HG02870 (cell line): Measurements from ENCODE around the gene PAX2.

Source experiments
- ATAC-seq: cut with Tn5 transposase; IDR thresholded peaks from one replicate; pipeline ENCODE4 v1.9.1; 2021; ENCODE audit warnings: mild to moderate bottlenecking, moderate library complexity; ENCODE audit not compliant: unreplicated experiment

The PAX2 gene

GRCh38 chr10:100782461-100783244 is 37.3 kb downstream of the PAX2 start:
- no peak for ATAC-seq

- no peak for ATAC-seq
These were observed 38.7 kb downstream of the PAX2 start for GRCh38 chr10:100784126-100784525.

- ATAC-seq = no peak
These were observed 41.2 kb downstream of the PAX2 start for GRCh38 chr10:100786591-100786990.

- ATAC-seq = no peak
These were observed 42.9 kb downstream of the PAX2 start for GRCh38 chr10:100788002-100788903.

GRCh38 chr10:100790761-100791208 is 45.4 kb downstream of the PAX2 start:
- ATAC-seq = no peak

- ATAC-seq = no peak
These were observed 46.1 kb downstream of the PAX2 start for GRCh38 chr10:100791369-100792058.

GRCh38 chr10:100792574-100792973 is 47.2 kb downstream of the PAX2 start:
- ATAC-seq = no peak

- no peak for ATAC-seq
These were observed 47.7 kb downstream of the PAX2 start for GRCh38 chr10:100793055-100793454.

GRCh38 chr10:100799881-100800280 is 54.5 kb downstream of the PAX2 start:
- ATAC-seq = no peak

GRCh38 chr10:100800931-100801330 is 55.5 kb downstream of the PAX2 start:
- ATAC-seq = no peak

- ATAC-seq = no peak
These were observed 56.8 kb downstream of the PAX2 start for GRCh38 chr10:100802196-100802595.

GRCh38 chr10:100802607-100803006 is 57.2 kb downstream of the PAX2 start:
- no peak for ATAC-seq

- ATAC-seq = no peak
These were observed 58.1 kb downstream of the PAX2 start for GRCh38 chr10:100803492-100803891.

GRCh38 chr10:100803908-100804307 is 58.5 kb downstream of the PAX2 start:
- no peak for ATAC-seq

GRCh38 chr10:100805543-100806355 is 60.4 kb downstream of the PAX2 start:
- no peak for ATAC-seq

GRCh38 chr10:100806356-100806645 is 60.9 kb downstream of the PAX2 start:
- no peak for ATAC-seq

- no peak for ATAC-seq
These were observed 62.0 kb downstream of the PAX2 start for GRCh38 chr10:100807241-100807951.

GRCh38 chr10:100808876-100809275 is 63.5 kb downstream of the PAX2 start:
- ATAC-seq = no peak

GRCh38 chr10:100810091-100810834 is 64.9 kb downstream of the PAX2 start:
- ATAC-seq = no peak

GRCh38 chr10:100810835-100811116 is 65.4 kb downstream of the PAX2 start:
- no peak for ATAC-seq
